ENCODE results near the gene PAGE3.

Gene PAGE3

DNA sequence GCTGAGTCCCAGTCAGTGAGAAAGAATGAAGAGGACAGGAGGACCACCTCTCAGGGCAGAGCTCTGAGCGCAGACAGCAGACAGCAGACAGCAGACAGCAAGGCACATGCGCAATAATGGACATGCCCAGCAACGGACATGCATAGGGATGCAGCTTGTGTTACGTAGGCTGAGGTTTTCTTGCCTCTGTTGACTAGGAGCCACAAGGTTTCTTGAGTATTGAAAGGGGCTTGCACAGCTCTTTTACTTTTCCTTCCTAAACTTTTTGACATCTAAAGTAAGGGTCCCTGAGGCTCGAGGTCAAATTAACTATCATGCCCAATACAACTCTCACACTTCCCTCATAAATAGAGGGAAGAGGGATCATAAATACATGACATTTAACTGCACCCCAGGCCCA lies at the start of gene PAGE3:
Gene PAGE3, minus strand, starts transcription at position 101 of the 400 bp plus-strand sequence. CDS start 1,013 bp downstream, outside the sequence.
- no peak for DNase-seq

- DNase-seq, result no peak
These were observed 47.9 kb upstream of the PAGE3 start for GRCh38 chrX:55312655-55313054.

DNA sequence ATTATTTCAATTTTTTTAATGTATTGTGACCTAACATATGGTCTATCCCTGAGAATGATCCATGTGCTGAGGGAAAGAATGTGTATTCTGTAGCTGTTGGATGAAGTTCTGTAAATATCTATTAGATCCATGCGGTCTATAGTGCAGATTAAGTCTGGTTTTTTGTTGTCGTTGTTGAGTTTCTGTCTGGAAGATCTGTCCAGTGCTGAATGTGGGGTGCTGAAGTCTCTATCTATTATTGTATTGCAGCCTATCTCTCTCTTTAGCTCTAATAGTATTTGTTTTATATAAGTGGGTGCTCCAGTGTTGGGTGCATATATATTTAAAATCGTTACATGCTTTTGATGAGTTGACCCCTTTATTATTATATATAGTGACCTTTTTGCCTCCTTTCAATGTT lies 26.2 kb upstream of the PAGE3 start:
- DNase-seq, result no peak

DNA sequence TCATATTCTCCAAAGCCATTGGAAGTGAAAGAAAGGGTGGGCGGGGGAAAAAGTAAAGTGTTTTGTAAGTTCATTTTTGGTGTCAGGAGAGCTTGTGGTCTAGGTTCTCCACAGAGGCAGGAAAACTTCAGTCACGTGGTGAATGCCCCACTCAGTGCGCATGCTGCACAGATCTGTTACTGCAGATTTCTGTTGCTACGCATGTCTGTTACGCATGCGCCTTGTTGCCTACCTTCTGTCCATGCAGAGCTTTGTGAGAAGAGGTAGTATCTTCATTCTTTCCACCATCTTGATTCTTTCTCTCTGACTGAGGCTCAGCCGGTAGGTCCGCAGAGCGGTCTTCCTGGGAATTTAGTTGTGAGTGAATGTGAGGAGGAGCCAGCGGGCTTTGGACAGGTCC lies 15.1 kb upstream of the PAGE3 start:
- no peak for DNase-seq

GRCh38 chrX:55260806-55261205 lies 3.9 kb downstream of the PAGE3 start:
- DNase-seq, result no peak

DNA sequence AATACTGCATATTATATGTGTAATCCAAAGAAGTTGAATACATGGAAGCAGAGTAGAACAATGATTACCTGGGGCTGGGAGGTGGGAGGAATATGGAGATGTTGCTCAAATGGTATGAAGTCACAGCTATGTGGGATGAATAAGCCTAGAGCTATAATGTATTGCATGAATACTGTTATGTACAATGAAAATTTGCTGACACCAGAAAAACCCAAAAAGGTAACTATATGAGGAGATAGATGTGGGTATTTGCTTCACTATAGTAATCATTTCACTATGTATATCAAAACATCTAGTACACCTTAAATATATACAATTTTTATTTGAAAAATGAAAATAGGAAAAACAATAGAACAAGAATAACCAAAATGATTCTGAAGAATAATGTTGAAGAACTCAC lies 11.2 kb downstream of the PAGE3 start:
- DNase-seq, result no peak

GRCh38 chrX:55240788-55241340 lies 23.9 kb downstream of the PAGE3 start:
- no peak for DNase-seq

GRCh38 chrX:55220119-55220794 lies 44.5 kb downstream of the PAGE3 start, which contains the start of gene PAGE5:
TSS of gene PAGE5 (plus strand) at chrX:55220346. CDS start at chrX:55221383, 1,037 bp downstream.
- DNase-seq, result no peak

DNA sequence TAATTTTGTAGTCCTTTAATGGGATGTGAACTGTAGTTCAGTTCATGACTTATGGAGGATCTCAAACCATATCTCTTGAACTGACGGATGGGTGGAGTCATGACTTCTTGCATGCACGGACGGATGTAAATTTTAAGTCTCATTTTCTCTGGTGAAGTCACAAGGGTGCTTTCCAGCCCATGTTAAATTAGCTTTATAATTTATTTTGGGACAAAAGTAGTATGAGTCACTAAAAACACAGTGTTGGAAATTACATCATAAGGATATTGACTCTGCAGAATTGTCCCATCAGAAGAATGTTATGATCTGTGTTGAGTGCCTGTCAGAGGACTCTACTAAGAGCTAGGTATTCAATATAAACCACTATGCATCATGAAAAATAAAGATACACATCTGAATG lies 51.3 kb downstream of the PAGE3 start:
- DNase-seq, result no peak

GRCh38 chrX:55210931-55211677 lies 53.6 kb downstream of the PAGE3 start:
- no peak for DNase-seq
